A549 (cell line): Measurements from ENCODE around the gene RNF145.
A peak's percentile ranks its signal among the peaks of the same experiment; 100 is the strongest.

Source experiments
- CBX2 ChIP-seq: fragments of 200-600 bp; sonication (generic); IDR thresholded peaks from 2 replicates; pipeline ENCODE4 v1.6.1; 2016; ENCODE audit warnings: low read depth, mild to moderate bottlenecking, borderline replicate concordance
- EP300 ChIP-seq, 2 experiments: fragments of >200 bp; sonication (Bioruptor Twin); formaldehyde crosslinking; IDR thresholded peaks; 2 replicates in 1 of 2; 3 replicates in 1 of 2; pipeline ENCODE4 v1.6.1; 2016 to 2017
- HDAC2 ChIP-seq: fragments of 200-600 bp; sonication (generic); IDR thresholded peaks from 2 replicates; pipeline ENCODE4 v1.6.1; 2016
- JUN ChIP-seq, 2 experiments: fragments of >200 bp; sonication (Bioruptor Twin); formaldehyde crosslinking; IDR thresholded peaks; 2 replicates in 1 of 2; 3 replicates in 1 of 2; pipeline ENCODE4 v1.6.1; 2016 to 2017
- MAFK ChIP-seq: fragments of 450-650 bp; IDR thresholded peaks from 2 replicates; pipeline ENCODE4 v1.6.1; 2014; ENCODE audit not compliant: partially characterized antibody
- MYC ChIP-seq: IDR thresholded peaks from 2 replicates; pipeline ENCODE4 v1.6.1; 2012; ENCODE audit warnings: mild to moderate bottlenecking, inconsistent platforms, low read length, improper control_type of control experiment, borderline replicate concordance
- POLR2A ChIP-seq: IDR thresholded peaks from 2 replicates; pipeline ENCODE4 v1.6.1; 2012; ENCODE audit warnings: mild to moderate bottlenecking, low read length
- SMC3 ChIP-seq: fragments of >200 bp; sonication (Bioruptor Twin); formaldehyde crosslinking; IDR thresholded peaks from 3 replicates; pipeline ENCODE4 v1.6.1; 2018; ENCODE audit warnings: inconsistent platforms
- SREBF2 ChIP-seq: fragments of 450-650 bp; IDR thresholded peaks from 2 replicates; pipeline ENCODE4 v1.6.1; 2014; ENCODE audit warnings: mild to moderate bottlenecking, moderate library complexity
- TF ChIP-seq, protein P1 (sequence below): fragments of >200 bp; sonication (Bioruptor Twin); formaldehyde crosslinking; IDR thresholded peaks from 3 replicates; pipeline ENCODE4 v1.5.1; 2016
- TF ChIP-seq, protein P2 (sequence below): IDR thresholded peaks from 2 replicates; pipeline ENCODE4 v1.6.1; 2012
- TF ChIP-seq, protein P3 (sequence below): fragments of 450-650 bp; IDR thresholded peaks from 2 replicates; pipeline ENCODE4 v1.6.1; 2014; ENCODE audit warnings: antibody characterized with exemption

DNA sequence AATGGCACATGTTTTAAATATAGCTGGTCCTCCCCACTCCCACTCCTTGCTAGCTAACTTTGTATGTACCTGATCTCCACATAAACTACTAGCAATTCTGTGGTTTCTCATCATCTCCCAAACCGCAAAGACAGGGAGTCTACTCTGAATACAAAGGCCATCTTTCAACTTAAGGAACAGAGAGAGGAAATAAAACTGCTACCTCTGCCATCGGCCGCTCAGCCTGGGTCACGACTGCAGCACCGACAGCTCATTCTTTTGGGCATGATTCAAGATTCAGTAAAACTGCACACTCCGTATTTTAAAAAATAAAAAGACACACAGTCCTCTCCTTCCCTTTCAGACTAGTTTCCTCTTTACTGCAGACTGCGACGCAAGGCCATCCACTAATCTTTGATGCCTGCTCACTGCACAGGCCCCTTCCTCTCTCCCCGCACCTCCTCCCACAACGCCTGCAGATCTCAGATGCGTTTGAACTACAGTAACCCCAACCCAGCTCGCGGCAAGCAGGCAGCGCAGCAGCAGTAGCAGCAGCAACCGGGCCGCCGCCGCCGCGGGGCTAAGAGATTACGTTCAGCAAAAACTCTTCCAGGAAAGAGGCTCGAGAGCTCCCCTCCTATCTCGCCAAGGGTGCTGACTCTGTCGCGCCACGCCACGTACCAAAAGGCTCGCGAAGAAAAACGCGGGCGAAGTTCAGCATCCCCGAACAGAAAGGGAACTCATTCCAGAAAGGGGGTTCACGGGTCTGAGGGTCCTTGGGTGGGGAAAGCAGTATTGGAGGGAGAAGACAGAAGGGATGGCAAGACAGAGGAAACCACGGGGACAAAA lies 1.5 kb downstream of the RNF145 start:
- TF ChIP-seq EP300 (IDR thresholded peaks at IDR 0.05), result no peak
- TF ChIP-seq, protein P1, sequence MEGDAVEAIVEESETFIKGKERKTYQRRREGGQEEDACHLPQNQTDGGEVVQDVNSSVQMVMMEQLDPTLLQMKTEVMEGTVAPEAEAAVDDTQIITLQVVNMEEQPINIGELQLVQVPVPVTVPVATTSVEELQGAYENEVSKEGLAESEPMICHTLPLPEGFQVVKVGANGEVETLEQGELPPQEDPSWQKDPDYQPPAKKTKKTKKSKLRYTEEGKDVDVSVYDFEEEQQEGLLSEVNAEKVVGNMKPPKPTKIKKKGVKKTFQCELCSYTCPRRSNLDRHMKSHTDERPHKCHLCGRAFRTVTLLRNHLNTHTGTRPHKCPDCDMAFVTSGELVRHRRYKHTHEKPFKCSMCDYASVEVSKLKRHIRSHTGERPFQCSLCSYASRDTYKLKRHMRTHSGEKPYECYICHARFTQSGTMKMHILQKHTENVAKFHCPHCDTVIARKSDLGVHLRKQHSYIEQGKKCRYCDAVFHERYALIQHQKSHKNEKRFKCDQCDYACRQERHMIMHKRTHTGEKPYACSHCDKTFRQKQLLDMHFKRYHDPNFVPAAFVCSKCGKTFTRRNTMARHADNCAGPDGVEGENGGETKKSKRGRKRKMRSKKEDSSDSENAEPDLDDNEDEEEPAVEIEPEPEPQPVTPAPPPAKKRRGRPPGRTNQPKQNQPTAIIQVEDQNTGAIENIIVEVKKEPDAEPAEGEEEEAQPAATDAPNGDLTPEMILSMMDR, result no peak
- TF ChIP-seq POLR2A, result peak; percentile 39
- TF ChIP-seq, protein P2, sequence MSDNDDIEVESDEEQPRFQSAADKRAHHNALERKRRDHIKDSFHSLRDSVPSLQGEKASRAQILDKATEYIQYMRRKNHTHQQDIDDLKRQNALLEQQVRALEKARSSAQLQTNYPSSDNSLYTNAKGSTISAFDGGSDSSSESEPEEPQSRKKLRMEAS, result peak; percentile 43; the same call in 1 of the 2 replicates
- TF ChIP-seq, protein P3, sequence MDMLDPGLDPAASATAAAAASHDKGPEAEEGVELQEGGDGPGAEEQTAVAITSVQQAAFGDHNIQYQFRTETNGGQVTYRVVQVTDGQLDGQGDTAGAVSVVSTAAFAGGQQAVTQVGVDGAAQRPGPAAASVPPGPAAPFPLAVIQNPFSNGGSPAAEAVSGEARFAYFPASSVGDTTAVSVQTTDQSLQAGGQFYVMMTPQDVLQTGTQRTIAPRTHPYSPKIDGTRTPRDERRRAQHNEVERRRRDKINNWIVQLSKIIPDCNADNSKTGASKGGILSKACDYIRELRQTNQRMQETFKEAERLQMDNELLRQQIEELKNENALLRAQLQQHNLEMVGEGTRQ, result no peak
- TF ChIP-seq MAFK, result no peak
- TF ChIP-seq CBX2, result no peak
- TF ChIP-seq SMC3, result no peak
- no peak for TF ChIP-seq SREBF2
- TF ChIP-seq HDAC2, result no peak
- TF ChIP-seq MYC, result 0 out of 2 replicates have a peak, but pooled peaks have one; percentile 13
- peak in 1 of 2 experiments; percentile 58; a peak in 2 of 5 replicates for TF ChIP-seq JUN (IDR thresholded peaks at IDR 0.05)
